ENCODE data around the gene RXRG. TPM values are rescaled to one million over a fixed set of nuclear protein-coding genes. Genes with fewer than 3 reads are reported as not detected.

RXRG gene
- total and polyA plus RNA-seq, 2 of the 8 experiments (the other 6 are each of a cell fraction or from before 2014, with no cell fraction given), result not detected

DNA sequence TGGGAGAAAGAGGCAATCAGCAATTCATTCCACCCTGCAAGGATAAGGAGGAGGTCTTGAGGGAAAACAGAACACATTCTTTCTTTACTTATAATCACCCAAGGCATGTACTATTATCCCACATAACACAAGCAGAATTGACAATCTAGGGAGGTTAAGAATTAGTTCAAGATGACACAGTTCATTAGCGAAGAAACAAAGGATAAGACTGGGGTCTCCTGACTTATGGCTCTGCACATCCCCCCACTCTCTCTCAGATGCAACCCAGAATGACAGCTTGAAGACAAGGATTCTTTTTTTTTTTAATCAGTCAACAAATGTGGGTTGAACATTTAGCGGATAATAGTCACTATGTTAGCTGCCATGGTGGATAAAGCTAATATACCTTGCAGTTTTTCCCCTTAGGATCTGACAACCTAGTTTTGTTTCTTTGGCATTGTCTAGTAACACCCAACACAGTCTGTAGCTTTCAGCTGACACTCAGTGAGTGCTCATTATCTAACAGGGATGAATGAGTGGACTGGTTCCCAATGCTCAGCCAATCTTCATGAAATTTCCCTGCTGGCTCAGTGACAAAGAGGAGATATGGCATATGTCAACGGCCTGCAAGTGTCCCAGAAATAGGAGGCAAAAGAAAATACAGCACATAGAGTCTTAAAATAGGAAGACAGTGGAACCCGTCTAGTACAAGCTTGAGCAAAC, 35.1 kb downstream of the RXRG start:
- no peak for DNase-seq (ENCODE audit: low read depth in 1 of 2, low spot score in 2 of 2)
- Histone ChIP-seq H2BK12ac (ENCODE audit: low read depth, low read length) (no peak overlapping the region), H3K9me3 (ENCODE audit: insufficient read depth in 2 of 2, low read depth in 1 of 2, low read length in 1 of 2) (no peaks in the 10 kb centered on the region), H2AFZ (ENCODE audit: low read length) (no peak overlapping the region), H2BK5ac (ENCODE audit: low read depth, low read length) (no peak overlapping the region), H3K56ac (replicated peaks; ENCODE audit: insufficient read length, low read depth, low read length) (no peak overlapping the region), H3K4me2 (ENCODE audit: insufficient read depth in 1 of 2, low read depth in 2 of 2, low read length in 2 of 2) (no peak overlapping the region), H3K14ac (ENCODE audit: insufficient read length) (no peak overlapping the region), H3K79me1 (ENCODE audit: low read depth, low read length) (no peaks in the 10 kb centered on the region), H2BK120ac (replicated peaks; ENCODE audit: low read depth, low read length) (no peak overlapping the region), H3K23ac (ENCODE audit: insufficient read length) (no peak overlapping the region), H3K27me3 (replicated peaks in 1 of 4; ENCODE audit: control insufficient read depth in 3 of 4, extremely low read depth in 1 of 4, insufficient read depth in 3 of 4, low read length in 3 of 4) (peaks cover 0 to 2% (median 0%) of the 10 kb centered on the region in 4 experiments; a peak in 3 of 7 replicates), H2AK5ac (ENCODE audit: low read depth, low read length) (no peak overlapping the region), H3K4ac (replicated peaks; ENCODE audit: insufficient read length, low read depth, low read length) (no peak overlapping the region), H3K4me3 (ENCODE audit: extremely low read depth in 1 of 4, insufficient read depth in 2 of 4, low read depth in 3 of 4, low read length in 4 of 4) (no peak overlapping the region), H2BK20ac (ENCODE audit: low read length) (no peak overlapping the region), H4K5ac (ENCODE audit: insufficient read length, low read depth, low read length) (no peak overlapping the region), H3K79me2 (ENCODE audit: control insufficient read depth in 1 of 2, insufficient read depth in 2 of 2, low read length in 2 of 2) (no peaks in the 10 kb centered on the region), H4K91ac (replicated peaks; ENCODE audit: insufficient read length, low read length) (no peak overlapping the region), H4K8ac (ENCODE audit: extremely low read depth, insufficient read depth, low read length) (no peak overlapping the region), H2BK15ac (ENCODE audit: low read length) (no peak overlapping the region), H4K20me1 (replicated peaks in 1 of 2; ENCODE audit: control insufficient read depth in 1 of 2, insufficient read depth in 2 of 2, low read length in 2 of 2) (no peaks in the 10 kb centered on the region), H3K27ac (ENCODE audit: low read depth, low read length) (no peak overlapping the region), H3K36me3 (ENCODE audit: control insufficient read depth in 2 of 4, insufficient read depth in 4 of 4, low read length in 3 of 4) (no peaks in the 10 kb centered on the region), H3K23me2 (ENCODE audit: low read depth, low read length) (no peaks in the 10 kb centered on the region), H3K18ac (ENCODE audit: extremely low read depth, low read length) (no peak overlapping the region), H3K9ac (replicated peaks in 1 of 4; ENCODE audit: extremely low read depth in 1 of 4, low read depth in 3 of 4, low read length in 3 of 4) (no peak overlapping the region), H3K4me1 (replicated peaks in 1 of 4; ENCODE audit: control insufficient read depth in 3 of 4, insufficient read depth in 4 of 4, low read length in 3 of 4) (no peaks in the 10 kb centered on the region)
- no peak for FAIRE-seq
- POLR2A ChIA-PET (ENCODE audit: partially characterized antibody), result no interaction called here
- 92% methylated on average over 4 of the region's 4 CpGs; no CpG with 5 or more reads in 1 of the 2 experiments for WGBS, 2 experiments (ENCODE audit: extremely low coverage in 1 of 2, insufficient coverage in 1 of 2, insufficient read length in 1 of 2, insufficient replicate concordance in 2 of 2, low coverage in 1 of 2, low lambda C conversion rate in 2 of 2, missing lambda C conversion rate in 1 of 2)
- TF ChIP-seq KDM5A (IDR thresholded peaks at IDR 0.05; ENCODE audit: low read length), result no peak
- TF ChIP-seq, protein P1, sequence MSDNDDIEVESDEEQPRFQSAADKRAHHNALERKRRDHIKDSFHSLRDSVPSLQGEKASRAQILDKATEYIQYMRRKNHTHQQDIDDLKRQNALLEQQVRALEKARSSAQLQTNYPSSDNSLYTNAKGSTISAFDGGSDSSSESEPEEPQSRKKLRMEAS (IDR thresholded peaks at IDR 0.05), result no peak
- TF ChIP-seq CBX5 (IDR thresholded peaks at IDR 0.05; ENCODE audit: low read depth, low read length), result no peak
- no peak for TF ChIP-seq TEAD4 (IDR thresholded peaks at IDR 0.05; ENCODE audit: low read depth, low read length)
- TF ChIP-seq PHF8 (conservative IDR thresholded peaks at IDR 0.05; ENCODE audit: low read depth, low read length), result no peak
- CTCF ChIA-PET (ENCODE audit: partially characterized antibody), result interaction anchor here (0.6 to 12.4 kb wide), 15 partner anchors 10 to 183 kb away, joined by 3 to 337 read pairs (median 5); no protein-coding TSS in a partner anchor
